Fibroblast of skin of abdomen (primary cell): Measurements from ENCODE around the gene EHBP1. TPM values are rescaled to one million over a fixed set of nuclear protein-coding genes. Genes with fewer than 3 reads are reported as not detected.

Experiments used
- DNase-seq: peaks from one replicate; pipeline ENCODE4 v3.0.0-alpha.2; 2013
- polyA plus RNA-seq, 2 experiments: library from polyadenylated mRNA; unstranded; fragments of 120-200 nt; gene quantifications; one replicate each; pipeline ENCODE4 v1.2.1, GENCODE V29; 2013; ENCODE audit not compliant: insufficient read length in 2 of 2

The EHBP1 gene
- polyA plus RNA-seq (2013, experiment 1 of 2; ENCODE audit: insufficient read length) = 85.5 TPM
- 77.1 TPM for polyA plus RNA-seq (2013, experiment 2 of 2; ENCODE audit: insufficient read length)

DNA sequence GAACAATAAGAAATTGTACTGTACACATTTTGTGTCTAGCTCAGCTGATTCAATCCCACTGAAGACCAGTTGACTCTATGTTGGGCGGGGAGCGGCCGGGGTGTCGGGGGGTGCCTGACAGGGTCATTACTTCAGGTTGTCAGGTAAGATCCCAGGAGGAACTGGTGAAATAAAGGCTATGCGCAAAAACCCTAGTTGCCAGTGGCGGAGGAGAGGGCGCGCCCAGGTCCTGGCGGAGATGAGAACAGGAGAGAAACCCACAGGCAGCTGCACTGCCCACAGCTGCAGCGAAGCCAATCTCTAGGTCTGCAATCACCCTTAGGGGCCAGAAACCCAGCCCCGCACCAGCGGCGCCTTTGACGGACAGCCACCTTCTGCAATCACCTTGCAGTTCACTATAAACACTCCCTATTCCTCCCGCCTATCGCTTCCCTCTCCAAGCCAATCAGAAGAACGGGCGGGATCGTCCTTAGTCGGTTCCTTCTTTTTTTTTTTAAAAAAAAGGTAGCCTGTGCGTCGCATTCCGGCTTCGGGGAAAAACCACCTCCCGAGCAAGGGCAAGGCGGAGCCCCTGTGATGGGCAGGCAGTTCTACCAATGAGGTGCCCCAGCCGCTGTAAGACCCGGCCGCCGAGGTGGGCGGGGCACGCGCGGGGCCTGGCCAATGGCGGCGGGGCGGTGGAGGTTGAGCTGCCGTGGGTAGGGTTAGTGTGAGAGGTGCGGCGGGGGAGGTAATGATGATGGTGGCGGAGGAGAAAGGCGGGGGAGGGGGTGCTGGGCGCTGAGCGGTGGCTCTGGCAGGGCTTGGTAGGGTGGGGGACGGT lies at the start of gene EHBP1:
TSS of gene EHBP1 (plus strand) at position 707 of the 823 bp plus-strand sequence. CDS start 1,479 bp downstream, outside the sequence.
- DNase-seq = peak; percentile 100

- DNase-seq = no peak
Observed at GRCh38 chr2:62657783-62658182, 47.7 kb upstream of the EHBP1 start.

GRCh38 chr2:62658891-62659290 lies 46.6 kb upstream of the EHBP1 start:
- DNase-seq = no peak

GRCh38 chr2:62660087-62660486 lies 45.4 kb upstream of the EHBP1 start:
- no peak for DNase-seq

DNA sequence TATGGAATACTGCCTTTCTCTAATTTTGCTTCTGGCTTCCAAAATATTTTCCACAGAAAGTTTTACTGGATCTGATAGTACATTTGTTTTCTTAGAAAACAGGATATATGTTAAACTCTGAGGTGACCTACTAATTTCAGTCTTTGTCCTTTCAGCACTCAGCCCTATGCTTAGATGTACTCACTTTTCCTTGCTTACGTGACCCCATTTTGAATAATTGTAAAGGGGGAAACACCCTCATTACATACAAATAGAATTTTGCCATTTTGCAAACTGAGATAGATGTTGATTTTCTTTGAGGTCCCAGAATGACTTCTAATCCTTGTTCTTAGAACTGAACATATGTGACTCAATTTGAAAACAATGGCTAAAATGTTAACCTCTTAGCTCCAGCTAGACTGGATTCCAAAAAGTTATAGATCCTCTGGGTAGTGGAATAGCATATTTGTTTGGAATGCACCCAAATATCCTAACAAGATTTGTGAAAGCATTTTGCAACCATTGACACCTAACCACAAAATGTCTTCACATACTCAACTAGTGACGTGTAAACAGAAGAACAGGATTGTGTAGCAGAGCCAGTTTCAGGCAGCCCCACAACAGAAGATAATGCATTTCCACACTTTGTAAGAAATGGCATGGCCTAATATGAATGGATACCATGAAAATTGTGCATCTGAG lies 44.8 kb upstream of the EHBP1 start:
- peak; percentile 98 for DNase-seq

DNA sequence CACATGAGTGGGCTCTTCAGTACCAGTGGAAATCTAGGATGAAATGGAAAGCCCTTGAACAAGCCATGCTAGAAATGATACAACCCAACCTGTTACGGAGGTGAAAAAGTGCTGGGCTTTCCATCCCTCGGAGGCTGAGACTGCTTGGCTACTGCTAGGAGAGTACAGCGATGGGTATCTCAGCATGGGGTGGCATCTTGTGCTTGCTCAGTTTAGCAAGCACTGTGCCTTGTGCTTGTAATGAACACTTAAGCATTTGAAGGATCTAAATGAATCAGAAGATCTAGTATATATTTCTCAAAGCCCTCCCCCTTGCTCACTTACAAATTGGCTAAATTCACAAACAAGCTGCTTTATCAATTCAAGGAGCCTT lies 44.3 kb upstream of the EHBP1 start:
- no peak for DNase-seq

DNA sequence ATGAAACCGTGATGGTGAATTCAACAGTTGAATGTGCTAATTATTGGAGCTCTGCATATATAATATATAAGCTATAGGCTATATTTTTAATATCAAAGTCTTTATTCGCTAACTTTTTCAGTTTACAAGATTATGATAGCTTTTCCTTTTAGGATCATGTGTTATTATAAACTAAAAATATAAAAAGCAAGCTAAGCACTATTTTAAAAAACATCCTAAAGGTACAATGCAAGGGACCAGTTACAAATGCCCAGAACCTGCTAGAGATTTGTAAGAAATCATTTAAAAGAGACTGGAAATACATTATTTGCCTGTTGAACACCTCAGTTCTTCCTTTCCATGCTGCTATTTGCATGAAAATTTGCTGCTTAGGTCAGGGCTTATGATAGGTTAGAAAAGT lies 43.4 kb upstream of the EHBP1 start:
- no peak for DNase-seq

GRCh38 chr2:62662554-62662953 lies 43.0 kb upstream of the EHBP1 start:
- DNase-seq = no peak

- peak; percentile 98 for DNase-seq
Observed at GRCh38 chr2:62663411-62663810, 42.1 kb upstream of the EHBP1 start.

GRCh38 chr2:62663920-62664795 lies 41.4 kb upstream of the EHBP1 start:
- DNase-seq = peak; percentile 76

GRCh38 chr2:62665446-62665845 lies 40.1 kb upstream of the EHBP1 start:
- no peak for DNase-seq

GRCh38 chr2:62669180-62669579 lies 36.3 kb upstream of the EHBP1 start:
- DNase-seq = no peak

- peak; percentile 94 for DNase-seq
Observed at GRCh38 chr2:62672601-62673000, 32.9 kb upstream of the EHBP1 start.

GRCh38 chr2:62675062-62675461 lies 30.5 kb upstream of the EHBP1 start:
- no peak for DNase-seq

GRCh38 chr2:62685256-62685655 lies 20.3 kb upstream of the EHBP1 start:
- DNase-seq = no peak

DNA sequence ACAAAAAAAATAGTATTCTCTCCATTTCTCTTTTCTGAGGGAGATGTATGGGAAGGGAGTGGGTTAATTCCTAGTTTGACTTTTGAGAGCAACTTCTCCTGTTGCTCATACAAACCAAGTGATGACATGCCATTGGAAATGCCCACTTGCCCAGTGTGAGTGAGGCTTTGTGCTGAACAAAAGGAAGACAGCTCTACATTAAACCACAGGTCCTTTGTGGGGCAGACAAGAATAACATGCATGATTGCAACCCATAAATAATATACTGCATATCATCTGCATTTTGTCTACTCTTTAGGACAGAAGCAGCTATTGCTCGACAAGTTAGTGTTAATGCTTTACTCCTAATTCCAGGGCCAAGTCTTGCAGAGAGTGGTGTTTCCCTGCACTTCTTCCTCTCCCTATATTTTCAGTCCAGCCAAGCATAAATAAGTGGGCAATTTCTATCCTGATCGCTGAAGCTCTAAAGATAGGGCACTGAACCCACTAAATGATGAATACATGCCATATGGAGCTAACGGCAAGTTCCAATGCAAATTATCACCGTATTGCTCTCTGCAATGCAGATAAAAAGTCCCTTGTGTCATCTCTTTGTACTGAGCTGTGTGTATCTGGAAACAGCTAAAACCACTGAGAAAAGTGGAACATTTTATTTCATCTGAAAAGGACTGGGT lies 19.4 kb upstream of the EHBP1 start:
- DNase-seq = no peak

GRCh38 chr2:62687636-62688035 lies 17.9 kb upstream of the EHBP1 start:
- peak; percentile 67 for DNase-seq

DNA sequence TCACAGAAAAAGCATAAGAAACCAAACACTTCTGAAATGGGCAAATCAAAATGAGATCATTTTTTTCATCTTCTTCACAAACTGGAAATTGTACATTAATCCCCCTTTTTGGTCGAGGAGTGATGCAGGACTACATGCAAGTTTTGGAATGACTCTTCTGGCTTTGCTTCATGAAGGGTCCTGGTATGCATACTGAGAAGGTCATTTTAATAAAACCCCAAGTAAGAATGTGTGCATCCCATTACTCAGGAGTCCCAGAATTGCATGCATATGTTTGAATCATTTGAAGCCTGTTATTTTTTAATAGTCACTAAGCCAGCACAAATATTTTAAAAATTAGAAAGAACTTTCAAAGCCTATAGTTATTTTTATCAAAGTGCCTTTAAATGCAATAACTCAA lies 16.7 kb upstream of the EHBP1 start:
- peak; percentile 79 for DNase-seq

DNA sequence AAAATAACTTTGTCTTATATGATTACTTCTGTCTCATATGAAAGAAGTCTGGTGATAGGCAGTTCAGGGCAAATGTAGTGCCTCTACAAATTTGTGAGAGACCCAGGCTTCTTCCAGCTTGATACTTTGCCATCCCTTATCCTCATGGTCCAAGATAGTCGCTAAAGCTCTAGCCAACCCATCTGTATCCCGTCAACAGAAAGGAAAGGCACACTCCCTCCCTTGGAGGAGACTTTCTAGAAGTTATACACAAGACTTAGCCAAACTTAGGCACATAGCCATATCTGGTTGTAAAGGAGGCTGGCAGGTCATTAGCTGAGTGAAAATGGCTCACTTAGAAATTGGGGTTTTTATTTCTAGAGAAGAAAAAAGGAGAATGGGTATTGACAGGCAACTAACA lies 14.3 kb upstream of the EHBP1 start:
- no peak for DNase-seq

- no peak for DNase-seq
Observed at GRCh38 chr2:62692225-62692624, 13.3 kb upstream of the EHBP1 start.

- no peak for DNase-seq
Observed at GRCh38 chr2:62698653-62699052, 6.9 kb upstream of the EHBP1 start.

DNA sequence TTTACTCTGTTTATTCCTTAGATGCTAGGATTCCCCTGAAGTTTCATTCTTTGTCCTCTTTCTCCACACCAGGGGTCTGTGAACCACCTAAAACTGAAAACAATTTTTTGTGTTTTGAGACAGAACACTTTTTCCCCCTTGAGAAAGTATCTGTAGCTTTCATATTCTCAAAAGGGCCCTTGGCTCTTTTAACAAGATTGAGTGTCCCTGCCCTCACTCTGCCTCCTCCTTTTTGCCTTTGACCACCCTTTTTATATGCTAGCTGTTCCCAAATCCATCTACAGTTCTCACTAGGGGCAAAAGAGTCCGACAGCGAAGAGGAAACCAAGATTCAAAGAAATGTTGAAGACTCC lies 883 bp upstream of the EHBP1 start:
- no peak for DNase-seq
